T-cell (primary cell): ENCODE measurements around the gene C1orf159. TPM values are rescaled to one million over a fixed set of nuclear protein-coding genes. Genes with fewer than 3 reads are reported as not detected.
"Not testable (repeated sequence)": the region's sequence is repeated elsewhere in the genome, so short reads cannot be mapped to it uniquely, and the experiment has no call there.

Experiments
- ATAC-seq, 4 experiments: fragments of 200-7000 bp in 3 of 4; fragments of 150-1000 bp in 1 of 4; cut with Tn5 transposase; replicated peaks in 1 of 4; 1 replicate in 3 of 4; 2 replicates in 1 of 4; pipeline ENCODE4 v1.10.0; 2021; ENCODE audit warnings: moderate library complexity in 3 of 4, mild to moderate bottlenecking in 2 of 4, moderate number of reproducible peaks in 1 of 4
- CTCF ChIA-PET, 2 donors: fragments of 300-600 bp; sonication (Branson Sonifier 250); formaldehyde crosslinking; loops; one replicate each; lab custom pipeline; 2022; ENCODE audit warnings: antibody characterized with exemption in 2 of 2; lab: Charles Lee
- POLR2A ChIA-PET, 2 donors: fragments of 300-600 bp; sonication (Branson Sonifier 250); formaldehyde crosslinking; loops; one replicate each; lab custom pipeline; 2022; ENCODE audit warnings: antibody characterized with exemption in 2 of 2; lab: Charles Lee
- DNase-seq, 35 experiments: peaks; one replicate each; pipeline versions ENCODE4 v3.0.0 to v3.0.0-alpha.2; 2013 to 2023
- H3K27ac ChIP-seq: one replicate; pipeline ENCODE4 v1.5.1; 2013; ENCODE audit warnings: low read length
- H3K27me3 ChIP-seq, 2 experiments: replicated peaks in 1 of 2; 1 replicate in 1 of 2; 2 replicates in 1 of 2; pipeline versions ENCODE4 v1.6.1 to v1.7.0; 2013; ENCODE audit warnings: low read length in 1 of 2, mixed read lengths in 1 of 2; ENCODE audit not compliant: control insufficient read depth in 2 of 2, insufficient read depth in 2 of 2; ENCODE audit errors: extremely low read depth in 1 of 2
- H3K36me3 ChIP-seq, 2 donors: 1 replicate in 1 of 2; 2 replicates in 1 of 2; pipeline versions ENCODE4 v1.6.1 to v1.7.0; 2013; ENCODE audit warnings: low read length in 1 of 2; ENCODE audit not compliant: control insufficient read depth in 2 of 2, insufficient read depth in 1 of 2; ENCODE audit errors: extremely low read depth in 1 of 2
- H3K4me1 ChIP-seq, 2 experiments: 1 replicate in 1 of 2; 2 replicates in 1 of 2; pipeline versions ENCODE4 v1.6.1 to v1.7.0; 2013; ENCODE audit warnings: low read length in 2 of 2, mixed read lengths in 1 of 2; ENCODE audit not compliant: insufficient read depth in 2 of 2, control insufficient read depth in 1 of 2; ENCODE audit errors: extremely low read depth in 1 of 2
- H3K4me3 ChIP-seq, 2 donors: 1 replicate in 1 of 2; 2 replicates in 1 of 2; pipeline versions ENCODE4 v1.5.1 to v1.7.0; 2013; ENCODE audit warnings: mild to moderate bottlenecking in 2 of 2, low read length in 1 of 2, moderate library complexity in 1 of 2; ENCODE audit not compliant: control insufficient read depth in 1 of 2; ENCODE audit errors: extremely low read depth in 1 of 2
- H3K9me3 ChIP-seq: 2 replicates; pipeline ENCODE4 v1.7.0; 2013
- H3K27ac Mint-ChIP-seq, 2 donors: one replicate each; pipeline ENCODE4 v1.8.0; 2020 to 2021; ENCODE audit warnings: mild to moderate bottlenecking in 2 of 2, mixed read lengths in 2 of 2
- H3K27me3 Mint-ChIP-seq, 2 donors: one replicate each; pipeline ENCODE4 v1.8.0; 2021 to 2022; ENCODE audit warnings: mixed read lengths in 2 of 2
- H3K36me3 Mint-ChIP-seq: one replicate; pipeline ENCODE4 v1.8.0; 2021; ENCODE audit warnings: mixed read lengths
- H3K4me1 Mint-ChIP-seq, 3 donors: one replicate each; pipeline ENCODE4 v1.8.0; 2020 to 2022; ENCODE audit warnings: mixed read lengths in 3 of 3, mild to moderate bottlenecking in 1 of 3
- H3K4me3 Mint-ChIP-seq, 3 donors: one replicate each; pipeline ENCODE4 v1.8.0; 2020 to 2022; ENCODE audit warnings: mild to moderate bottlenecking in 3 of 3, mixed read lengths in 3 of 3, moderate library complexity in 3 of 3
- H3K9me3 Mint-ChIP-seq, 3 donors: one replicate each; pipeline ENCODE4 v1.8.0; 2020 to 2022; ENCODE audit warnings: mixed read lengths in 3 of 3
- WGBS: methylation state at CpG from one replicate; pipeline ENCODE4 v1.1.5; 2013; ENCODE audit warnings: missing lambda C conversion rate; ENCODE audit not compliant: insufficient coverage; 5-methylcytosine and 5-hydroxymethylcytosine counted together
- total RNA-seq, 35 experiments: library from RNA in 6 of 35; stranded (reverse) in 6 of 35; fragments of 120-200 nt in 1 of 35; gene quantifications; one replicate each; pipeline versions ENCODE4 v1.2.1 to v1.2.4 and lab custom pipeline; 2013 to 2026

C1orf159 gene
- total RNA-seq, 5 donors from 2014 or later (not counting 1 experiment from before 2014, with no cell fraction given) = 20.4 to 37.7 (median 22.5) TPM

- POLR2A ChIA-PET = no interaction called here
- H3K4me3 Mint-ChIP-seq = peak overlapping the region; percentile 63 to 75 (median 65)
Measured at GRCh38 chr1:1058921-1059493, 56.9 kb downstream of the C1orf159 start.

GRCh38 chr1:1058088-1058905 is 57.6 kb downstream of the C1orf159 start:
- H3K4me3 Mint-ChIP-seq = peak overlapping the region; percentile 65 to 75 (median 67)

More at GRCh38 chr1:1058921-1059493, 56.9 kb downstream of the C1orf159 start:
- CTCF ChIA-PET = no interaction called here
- WGBS = 1% methylated on average over 45 of the region's 48 CpGs
- peak in 7 of 35 experiments; percentile 23 to 49 (median 34) for DNase-seq
- Mint-ChIP-seq H3K27ac (no peak overlapping the region), H3K9me3 (no peaks in the 10 kb centered on the region), H3K4me1 (peaks cover 0 to 20% (median 12%) of the 10 kb centered on the region in 3 donors), H3K27me3 (peaks cover 3 to 33% of the 10 kb centered on the region in 2 donors), H3K36me3 (no peaks in the 10 kb centered on the region)
- peak; percentile 28 to 40 (median 32) for ATAC-seq
- Histone ChIP-seq H3K4me1 (peaks cover 2 to 28% of the 10 kb centered on the region in 2 experiments), H3K4me3 (peak overlapping the region; percentile 17 to 19), H3K9me3 (no peaks in the 10 kb centered on the region), H3K36me3 (no peaks in the 10 kb centered on the region), H3K27ac (no peak overlapping the region), H3K27me3 (peaks cover 0 to 71% of the 10 kb centered on the region in 2 experiments)

GRCh38 chr1:1057769-1058087 is 58.2 kb downstream of the C1orf159 start:
- H3K9me3 ChIP-seq, DNase-seq, H3K27ac ChIP-seq, H3K36me3 Mint-ChIP-seq, H3K4me3 ChIP-seq, CTCF ChIA-PET, H3K36me3 ChIP-seq, POLR2A ChIA-PET, H3K27ac Mint-ChIP-seq, ATAC-seq, H3K9me3 Mint-ChIP-seq: not testable (repeated sequence)
- Mint-ChIP-seq H3K4me3 (peak overlapping the region in 2 of 3 donors; percentile 6 to 75), H3K4me1 (peaks cover 0 to 13% (median 8%) of the 10 kb centered on the region in 3 donors), H3K27me3 (peaks cover 3 to 33% of the 10 kb centered on the region in 2 donors)
- WGBS = 67% methylated on average over 5 of the region's 15 CpGs
- H3K27me3 ChIP-seq = peaks cover 0 to 59% of the 10 kb centered on the region in 2 experiments
- peaks cover 2 to 18% of the 10 kb centered on the region in 2 experiments for H3K4me1 ChIP-seq

More at GRCh38 chr1:1058088-1058905, 57.6 kb downstream of the C1orf159 start:
- ChIA-PET POLR2A (no interaction called here), CTCF (no interaction called here)
- DNase-seq (no peak), ATAC-seq (no peak)
- Histone ChIP-seq H3K27ac (no peak overlapping the region), H3K4me3 (no peak overlapping the region), H3K9me3 (no peaks in the 10 kb centered on the region), H3K36me3 (no peaks in the 10 kb centered on the region), H3K4me1 (peaks cover 2 to 21% of the 10 kb centered on the region in 2 experiments), H3K27me3 (peaks cover 0 to 64% of the 10 kb centered on the region in 2 experiments)
- peaks cover 3 to 33% of the 10 kb centered on the region in 2 donors for H3K27me3 Mint-ChIP-seq
- 33% methylated on average over 20 of the region's 24 CpGs for WGBS
- H3K27ac Mint-ChIP-seq = no peak overlapping the region
- no peaks in the 10 kb centered on the region for H3K9me3 Mint-ChIP-seq
- no peaks in the 10 kb centered on the region for H3K36me3 Mint-ChIP-seq
- H3K4me1 Mint-ChIP-seq = peaks cover 0 to 17% (median 11%) of the 10 kb centered on the region in 3 donors

- WGBS = 87% methylated on average over 40 of the region's 50 CpGs
- CTCF ChIA-PET = interaction anchor here in 1 of 2 donors (0.5 kb wide), 1 partner anchor 469 kb away, joined by 5 read pairs; no protein-coding TSS in a partner anchor
- no peaks in the 10 kb centered on the region for H3K9me3 ChIP-seq
- Mint-ChIP-seq H3K27ac (no peak overlapping the region), H3K4me3 (no peak overlapping the region), H3K4me1 (peaks cover 0 to 8% (median 8%) of the 10 kb centered on the region in 3 donors), H3K36me3 (no peaks in the 10 kb centered on the region), H3K9me3 (no peaks in the 10 kb centered on the region), H3K27me3 (peaks cover 2 to 25% of the 10 kb centered on the region in 2 donors)
- DNase-seq (no peak), ATAC-seq (no peak)
- no peak overlapping the region for H3K27ac ChIP-seq
- peaks cover 2 to 15% of the 10 kb centered on the region in 2 experiments for H3K4me1 ChIP-seq
- peaks cover 0 to 44% of the 10 kb centered on the region in 2 experiments for H3K27me3 ChIP-seq
- H3K36me3 ChIP-seq = no peaks in the 10 kb centered on the region
- no peak overlapping the region for H3K4me3 ChIP-seq
- POLR2A ChIA-PET = no interaction called here
Measured at GRCh38 chr1:1055841-1056736, 59.8 kb downstream of the C1orf159 start.

- H3K27ac Mint-ChIP-seq = no peak overlapping the region
- ChIA-PET POLR2A (no interaction called here), CTCF (no interaction called here)
- no peaks in the 10 kb centered on the region for H3K36me3 ChIP-seq
- DNase-seq (no peak), ATAC-seq (no peak)
- no peak overlapping the region for H3K4me3 ChIP-seq
- 90% methylated on average over 20 of the region's 23 CpGs for WGBS
- no peaks in the 10 kb centered on the region for H3K9me3 ChIP-seq
- peaks cover 0 to 5% (median 4%) of the 10 kb centered on the region in 3 donors for H3K4me1 Mint-ChIP-seq
- no peaks in the 10 kb centered on the region for H3K9me3 Mint-ChIP-seq
- peaks cover 0 to 33% of the 10 kb centered on the region in 2 experiments for H3K27me3 ChIP-seq
- no peak overlapping the region for H3K27ac ChIP-seq
- no peaks in the 10 kb centered on the region for H3K36me3 Mint-ChIP-seq
- H3K4me3 Mint-ChIP-seq = no peak overlapping the region
- peaks cover 0 to 16% of the 10 kb centered on the region in 2 donors for H3K27me3 Mint-ChIP-seq
- H3K4me1 ChIP-seq = peaks cover 2 to 10% of the 10 kb centered on the region in 2 experiments
Measured at GRCh38 chr1:1054971-1055370, 60.9 kb downstream of the C1orf159 start.
